HG03175 (cell line): ENCODE results near the gene ITFG1.

ENCODE experiments used
- ATAC-seq: cut with Tn5 transposase; IDR thresholded peaks from one replicate; pipeline ENCODE4 v1.9.1; 2021; ENCODE audit warnings: mild to moderate bottlenecking, moderate library complexity; ENCODE audit not compliant: unreplicated experiment

Gene ITFG1

DNA sequence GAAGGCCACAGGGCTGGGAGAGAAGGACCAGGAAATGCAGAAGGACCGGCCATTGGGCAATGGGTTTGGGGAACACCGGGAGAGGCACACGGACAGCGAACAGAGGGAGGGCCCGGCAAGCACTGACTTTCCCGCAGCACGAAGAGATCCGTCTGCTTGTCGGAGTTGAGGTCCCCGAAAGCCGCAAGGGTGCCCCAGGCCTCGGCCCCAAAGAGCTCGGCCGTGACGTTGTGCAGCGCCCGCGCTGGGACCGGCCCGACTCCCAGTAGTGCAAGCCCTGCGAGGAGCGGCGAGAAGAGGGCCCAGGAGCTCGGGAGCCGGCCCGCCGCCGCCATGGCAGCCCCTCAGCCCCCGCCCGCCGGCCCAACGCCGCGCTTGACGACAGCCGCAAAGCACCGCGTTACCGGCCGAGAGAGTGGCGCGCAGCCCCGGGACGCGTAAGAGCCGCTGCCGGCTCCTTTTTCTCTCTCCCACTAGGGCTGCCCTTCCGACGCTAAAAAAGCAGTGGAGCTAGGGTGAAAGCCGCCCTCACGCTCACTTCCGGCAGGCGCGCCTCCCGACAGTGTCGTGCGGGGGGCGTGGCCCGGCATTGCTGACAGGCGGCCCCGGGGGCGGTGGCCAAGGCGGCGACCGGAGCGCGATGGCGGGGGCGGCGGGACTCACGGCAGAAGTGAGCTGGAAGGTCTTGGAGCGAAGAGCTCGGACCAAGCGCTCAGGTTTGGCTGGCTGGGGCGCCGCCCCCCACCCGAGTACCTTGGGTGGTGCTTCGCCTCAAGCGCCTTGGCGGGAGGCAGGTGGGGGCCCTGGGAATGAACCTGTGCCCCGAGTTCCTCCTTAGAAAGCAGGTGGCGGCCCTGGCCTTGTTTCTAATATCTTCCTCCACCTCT is at the start of gene ITFG1, which contains the start of gene PHKB:
Gene ITFG1 (minus strand): TSS at position 353 of the 887 bp plus-strand sequence. CDS start 18 bp downstream, at position 335.
Gene PHKB (plus strand): TSS at position 621 of the 887 bp plus-strand sequence. CDS start 20 bp downstream, at position 641.
- peak; percentile 75 for ATAC-seq

DNA sequence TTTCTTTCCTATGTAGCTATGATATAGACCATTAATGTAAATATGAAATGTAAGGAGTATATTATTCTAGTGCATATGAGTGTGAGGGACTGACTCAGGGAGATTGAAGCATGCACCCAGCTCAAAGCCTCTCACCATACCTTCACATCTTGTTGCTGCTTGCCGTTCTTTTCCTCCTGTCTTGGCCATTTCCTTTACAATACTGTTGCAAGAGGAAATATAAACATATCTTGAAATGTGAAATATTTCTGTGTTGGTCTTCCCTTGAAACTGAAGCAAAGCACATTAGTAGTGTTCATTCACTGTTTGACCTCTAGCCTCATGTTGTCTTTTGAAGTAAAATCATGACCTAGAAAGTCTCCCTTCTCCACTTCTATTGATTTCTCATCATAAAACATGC is 46.8 kb upstream of the ITFG1 start:
- no peak for ATAC-seq

DNA sequence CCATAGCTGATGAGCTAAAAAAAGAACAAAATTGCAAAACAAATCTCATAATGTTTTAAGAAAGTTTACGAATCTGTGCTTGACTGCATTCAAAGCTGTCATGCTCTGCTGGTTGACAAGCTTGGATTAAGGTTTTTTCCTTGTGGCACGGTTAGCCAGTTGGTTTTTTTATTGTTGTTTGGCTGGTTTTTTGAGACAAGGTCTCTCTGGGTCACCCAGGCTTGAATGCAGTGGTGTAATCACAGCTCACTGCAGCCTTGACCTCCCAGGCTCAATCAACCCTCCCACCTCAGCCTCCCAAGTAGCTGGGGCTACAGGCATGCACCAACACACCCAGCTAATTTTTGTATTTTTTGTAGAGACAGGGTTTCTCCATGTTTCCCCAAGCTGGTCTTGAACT is 45.9 kb upstream of the ITFG1 start:
- ATAC-seq = no peak

- no peak for ATAC-seq
These were observed 43.7 kb upstream of the ITFG1 start for GRCh38 chr16:47504599-47504998.

DNA sequence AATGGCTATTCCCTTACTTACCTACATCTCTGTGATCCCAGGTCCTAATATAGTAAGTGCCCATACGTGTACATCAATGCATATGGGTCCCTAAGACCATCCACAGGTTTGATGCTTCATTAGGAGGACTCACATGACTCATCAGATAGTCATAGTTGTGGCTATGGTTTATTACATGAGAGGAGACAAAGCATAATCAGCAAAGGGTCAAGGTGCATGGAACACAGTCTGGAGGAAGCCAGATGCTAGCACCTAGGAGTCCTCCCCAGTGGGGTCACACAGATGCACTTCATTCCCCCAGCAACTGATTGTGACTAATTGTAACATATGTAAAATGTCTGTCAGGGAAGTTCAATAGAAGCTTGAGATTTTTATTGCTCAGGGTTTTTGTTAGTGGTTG is 43.1 kb upstream of the ITFG1 start:
- ATAC-seq = no peak

- ATAC-seq = no peak
These were observed 38.9 kb upstream of the ITFG1 start for GRCh38 chr16:47499700-47500264.

DNA sequence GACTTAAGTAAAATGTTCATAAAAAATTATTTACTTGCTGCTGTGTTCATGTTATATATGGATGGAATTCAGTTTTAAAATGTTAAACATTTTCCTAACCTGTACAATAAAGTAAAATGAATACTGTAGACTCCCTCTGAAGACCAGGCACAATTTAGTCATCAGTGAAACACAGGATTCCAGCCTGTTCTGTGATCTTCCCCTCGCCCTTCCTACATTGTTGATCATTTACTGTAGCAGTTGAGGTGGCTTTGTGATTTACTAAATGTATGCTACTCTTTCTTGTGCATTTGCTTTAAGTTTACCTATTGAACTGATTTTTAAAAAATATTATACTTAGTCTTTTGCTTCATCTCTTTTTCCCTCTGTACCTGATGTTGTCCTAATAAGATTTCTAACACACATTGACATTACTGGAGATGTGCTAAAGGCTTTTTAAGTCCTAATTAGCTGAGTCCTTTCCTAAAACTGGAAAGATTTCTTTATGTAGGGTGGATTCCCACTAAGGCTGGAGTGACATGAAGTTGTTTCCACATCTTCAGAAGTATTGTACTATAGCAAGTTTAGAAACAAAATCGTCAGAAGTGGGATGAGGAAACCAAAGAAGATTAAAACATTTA is 38.3 kb upstream of the ITFG1 start:
- no peak for ATAC-seq

DNA sequence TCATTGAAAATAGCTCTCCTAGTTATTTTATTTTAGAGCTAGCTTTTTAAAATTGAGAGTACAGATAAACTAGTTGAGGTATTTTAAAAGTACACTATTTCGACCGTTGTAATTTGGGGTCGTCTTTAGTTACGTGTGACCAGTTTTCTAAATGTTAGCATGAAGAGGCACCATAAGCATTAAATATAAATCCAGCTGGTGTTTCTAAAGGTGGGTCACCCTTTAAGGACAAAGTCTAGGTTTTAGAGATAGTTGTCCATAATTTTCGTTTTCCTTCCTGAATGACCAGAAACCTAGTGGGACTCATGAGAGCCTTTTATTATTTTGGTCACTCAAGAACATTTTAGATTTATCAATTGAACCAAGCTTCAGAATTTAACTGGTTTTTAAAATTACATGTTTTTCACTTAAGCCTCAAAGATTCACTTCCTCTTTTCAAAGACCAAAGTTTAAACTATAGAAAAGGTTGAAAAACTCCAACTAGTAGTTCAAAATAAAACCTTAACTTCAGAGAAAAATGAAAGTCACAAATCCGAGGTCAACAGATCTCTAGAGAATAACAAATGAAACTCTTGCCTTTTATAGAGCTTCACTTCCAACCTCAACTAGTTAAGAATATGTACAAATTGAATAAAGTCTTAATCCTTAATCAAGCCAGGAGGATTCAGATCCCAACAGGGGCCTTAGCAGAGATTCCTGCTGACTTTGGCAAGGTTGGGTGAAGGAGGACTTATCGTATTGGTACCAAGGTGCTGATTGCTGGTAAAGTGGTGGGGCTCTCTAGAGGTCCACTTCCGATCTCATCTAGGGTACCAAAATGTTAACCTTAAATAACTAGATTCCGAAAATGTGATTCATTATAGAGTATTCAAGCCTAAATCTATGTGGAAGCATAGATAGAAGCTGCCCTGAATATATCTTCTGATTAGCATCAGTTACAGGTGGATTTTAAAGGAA is 32.8 kb upstream of the ITFG1 start:
- peak; percentile 56 for ATAC-seq

DNA sequence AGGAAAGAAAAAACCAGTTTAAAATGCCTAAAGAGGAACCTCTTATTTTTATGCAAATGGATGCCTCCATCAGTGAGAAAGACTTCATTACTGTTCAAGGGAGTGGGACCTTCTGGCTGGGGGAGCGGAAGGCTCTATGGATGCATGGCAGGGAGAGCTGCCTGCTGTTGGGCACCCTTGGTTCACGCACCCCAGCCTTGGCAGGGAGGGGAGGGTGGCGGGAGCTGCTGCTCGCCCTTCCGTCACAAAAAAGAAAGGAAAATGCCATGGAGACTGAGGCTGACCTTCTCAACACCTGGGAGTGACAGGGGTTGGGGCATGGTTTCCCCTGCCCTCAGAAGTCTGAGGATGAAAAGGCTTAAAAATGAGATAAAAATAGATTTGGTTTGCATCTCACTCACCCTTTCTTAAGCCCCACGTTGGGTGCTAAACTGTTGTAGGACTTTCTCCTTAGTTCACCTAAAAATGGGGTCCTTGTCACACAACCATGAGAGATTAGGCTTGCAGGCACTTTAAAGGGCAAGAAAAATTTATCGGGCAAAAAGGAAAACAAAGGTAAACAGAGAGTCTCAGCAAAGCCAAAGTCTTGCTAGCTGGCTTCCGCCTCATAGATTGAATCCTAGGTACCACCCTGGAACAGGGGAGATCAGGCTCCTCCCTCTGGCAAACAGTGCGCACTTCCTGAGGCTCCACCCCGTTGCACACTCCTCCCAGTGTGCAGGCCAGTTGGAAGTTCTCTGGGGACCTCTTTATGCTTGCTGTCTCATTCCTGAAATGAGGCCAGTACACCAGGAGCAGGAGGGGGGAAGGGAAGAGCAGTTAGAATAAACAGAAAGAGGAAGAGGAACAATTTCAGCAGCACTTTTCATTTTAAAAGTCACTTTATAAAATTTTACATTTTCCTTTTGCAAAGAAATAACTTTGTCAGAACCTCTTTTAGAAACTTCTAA is 31.8 kb upstream of the ITFG1 start:
- ATAC-seq = peak; percentile 78

DNA sequence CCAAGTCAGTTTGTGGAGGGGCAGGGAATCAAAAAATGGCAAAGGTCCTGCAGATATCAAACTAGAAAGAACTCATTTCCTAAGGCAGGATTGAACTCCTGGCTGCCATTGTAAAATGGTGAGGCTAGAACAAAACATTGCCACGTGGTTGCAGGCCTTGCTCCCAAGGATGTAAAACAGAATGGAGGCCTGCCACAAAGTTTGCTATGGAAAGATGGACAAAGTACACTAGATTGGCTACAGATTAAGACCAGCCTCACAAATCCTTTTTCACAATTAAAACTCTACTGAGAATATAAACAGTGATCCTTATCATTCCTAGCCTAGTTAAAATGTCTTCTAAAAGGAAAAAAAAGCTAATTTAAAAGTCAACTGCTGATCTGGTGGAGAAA is 31.2 kb upstream of the ITFG1 start:
- ATAC-seq = no peak

DNA sequence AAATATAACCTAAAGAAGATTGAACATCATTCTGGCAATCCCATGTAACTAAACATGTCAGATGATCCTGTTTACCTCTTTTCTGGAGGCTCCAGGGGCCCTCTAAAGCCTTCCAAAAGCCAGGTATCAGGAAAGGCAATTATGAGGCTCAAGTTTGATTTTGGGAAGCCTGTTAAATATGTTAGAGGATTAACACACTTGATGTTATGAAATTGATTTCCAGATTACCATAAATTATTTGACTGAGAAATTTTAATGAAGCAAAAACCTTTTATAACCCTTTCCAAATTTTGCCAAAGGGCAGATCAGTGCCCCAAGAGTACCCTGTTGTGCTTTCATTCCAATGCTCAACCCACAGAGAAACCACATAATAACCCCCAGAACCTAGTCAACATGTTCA is 29.6 kb upstream of the ITFG1 start:
- no peak for ATAC-seq

DNA sequence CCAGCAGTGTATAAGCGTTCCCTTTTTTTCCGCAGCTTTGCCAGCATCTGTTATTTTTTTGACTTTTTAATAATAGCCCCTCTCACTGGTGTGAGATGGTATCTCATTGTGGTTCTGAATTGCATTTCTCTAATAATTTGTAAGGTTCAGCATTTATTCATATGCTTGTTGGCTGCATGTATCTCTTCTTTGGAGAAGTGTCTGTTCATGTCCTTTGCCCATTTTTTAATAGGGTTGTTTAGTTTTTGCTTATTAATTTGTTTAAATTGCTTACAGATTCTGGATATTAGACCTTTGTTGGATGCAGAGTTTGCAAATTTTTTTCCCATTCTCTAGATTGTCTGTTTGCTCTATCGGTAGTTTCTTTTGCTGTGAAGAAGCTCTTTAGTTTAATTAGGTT is 27.2 kb upstream of the ITFG1 start:
- no peak for ATAC-seq

DNA sequence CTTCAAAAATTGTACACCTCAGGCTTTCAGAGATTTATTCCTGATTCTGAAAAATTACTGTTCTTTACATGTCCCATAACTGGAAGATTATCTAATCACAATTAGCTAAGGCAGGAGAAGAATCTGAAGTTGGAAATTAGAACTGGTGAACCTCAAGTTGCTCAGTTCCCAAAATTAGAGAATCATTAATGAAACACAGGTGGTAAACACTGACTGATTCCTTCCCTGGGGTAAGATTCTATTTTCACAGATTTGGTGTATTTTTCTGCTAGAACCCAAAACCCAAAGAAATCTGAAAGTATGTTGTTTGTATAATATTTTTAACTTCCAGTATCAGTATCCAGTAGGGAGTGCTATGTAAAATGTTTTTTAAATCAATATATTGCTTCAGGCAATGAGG is 26.0 kb upstream of the ITFG1 start:
- peak; percentile 67 for ATAC-seq

- no peak for ATAC-seq
These were observed 22.8 kb upstream of the ITFG1 start for GRCh38 chr16:47483616-47484015.

DNA sequence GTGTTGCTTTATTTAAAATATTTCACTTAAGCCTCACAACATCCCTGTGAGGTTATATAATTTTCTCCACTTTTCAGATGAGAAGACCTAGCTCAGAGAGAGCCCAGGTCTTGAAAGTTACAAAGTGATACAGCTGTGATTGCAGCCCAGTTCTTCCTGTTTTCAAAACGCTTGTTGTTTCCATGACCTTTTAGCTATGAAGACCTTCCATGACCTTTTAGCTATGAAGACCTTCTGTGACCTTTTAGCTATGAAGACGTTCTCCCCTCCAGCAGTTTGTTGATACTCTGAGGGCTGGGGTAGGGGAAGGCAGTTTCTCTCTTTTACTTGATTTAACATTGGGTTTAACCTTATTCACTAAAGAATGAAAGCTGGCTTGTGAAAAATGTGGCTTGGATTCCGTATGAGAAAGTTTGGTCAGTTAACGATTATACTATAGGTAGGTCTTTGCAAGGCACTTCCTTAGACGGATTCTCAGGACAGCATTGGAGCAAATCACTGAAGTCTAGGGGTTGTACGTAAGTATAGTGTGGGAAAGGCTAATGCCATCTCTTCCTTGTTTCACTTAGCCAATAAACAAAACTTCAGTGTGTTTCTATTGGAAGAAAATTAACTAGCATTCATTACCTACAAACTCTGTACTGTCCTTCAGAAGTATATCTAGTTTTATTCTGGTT is 21.0 kb upstream of the ITFG1 start:
- ATAC-seq = peak; percentile 50

DNA sequence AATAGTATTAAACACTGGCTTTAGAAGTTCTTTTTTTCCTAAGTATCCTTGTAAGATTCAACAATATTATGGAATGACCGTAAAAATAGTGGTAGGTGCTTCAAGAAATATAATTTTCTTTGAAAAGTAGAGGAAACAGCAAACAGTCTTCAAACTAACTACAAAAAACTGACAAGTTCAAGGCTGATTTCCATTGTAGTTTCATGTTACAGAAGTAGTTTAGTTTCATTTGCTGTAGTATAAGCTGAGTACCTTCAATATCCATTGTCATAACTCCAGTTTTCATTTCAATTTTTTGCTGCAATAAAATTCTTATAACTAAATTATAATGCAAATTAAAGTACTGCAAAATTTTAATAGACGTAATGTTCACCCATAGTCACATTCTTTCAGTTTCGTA is 19.5 kb upstream of the ITFG1 start:
- ATAC-seq = no peak

DNA sequence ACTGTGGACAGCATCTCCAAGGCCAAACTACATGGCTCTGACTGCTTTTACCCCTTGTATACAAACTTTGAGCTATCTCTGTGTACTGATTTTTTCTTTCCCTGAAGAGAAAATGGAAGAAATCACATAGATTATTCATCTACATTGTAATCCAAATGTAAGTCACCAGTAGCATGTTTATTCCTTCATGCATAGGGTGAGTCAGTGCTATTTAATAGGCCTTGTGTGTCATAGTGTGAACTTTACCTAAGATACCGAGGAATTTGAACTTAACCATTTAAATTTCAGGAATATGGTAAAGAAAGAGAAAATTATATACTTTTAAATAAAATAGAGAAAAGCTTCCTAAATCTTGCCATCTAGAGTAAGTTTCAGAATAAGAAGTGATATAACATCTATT is 16.8 kb upstream of the ITFG1 start:
- ATAC-seq = no peak

DNA sequence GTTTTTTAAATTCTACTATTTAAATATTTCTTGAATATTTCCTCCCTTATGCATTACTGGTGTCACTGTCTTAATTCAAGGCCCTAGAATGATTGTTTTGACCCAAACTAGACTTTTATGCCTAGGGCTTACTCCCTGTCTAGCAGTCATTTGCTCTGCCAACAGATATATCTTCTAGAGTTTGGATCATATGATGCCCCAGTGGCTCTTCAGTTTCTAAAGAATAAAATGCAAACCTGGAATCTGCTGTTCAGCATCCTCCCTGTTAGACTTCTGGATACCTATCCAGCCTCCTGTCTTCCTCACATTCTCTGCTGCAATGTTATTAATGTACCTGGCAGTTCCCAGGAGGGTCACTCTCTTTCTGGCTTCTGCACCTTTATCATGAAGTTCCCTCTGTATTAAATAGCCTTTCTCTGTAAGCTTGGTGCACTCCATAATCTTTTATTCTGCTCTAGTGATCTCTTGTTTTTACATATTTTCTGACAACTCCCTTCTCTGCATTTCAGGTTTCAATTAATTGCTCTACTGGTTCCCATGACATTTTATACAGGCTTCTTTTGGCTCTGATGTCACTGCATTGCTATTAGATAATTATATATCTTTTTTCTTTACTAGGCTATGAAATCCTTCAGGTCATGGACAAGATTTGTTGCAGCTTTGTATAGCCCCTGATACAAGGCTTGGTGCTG is 15.9 kb upstream of the ITFG1 start:
- ATAC-seq = no peak

DNA sequence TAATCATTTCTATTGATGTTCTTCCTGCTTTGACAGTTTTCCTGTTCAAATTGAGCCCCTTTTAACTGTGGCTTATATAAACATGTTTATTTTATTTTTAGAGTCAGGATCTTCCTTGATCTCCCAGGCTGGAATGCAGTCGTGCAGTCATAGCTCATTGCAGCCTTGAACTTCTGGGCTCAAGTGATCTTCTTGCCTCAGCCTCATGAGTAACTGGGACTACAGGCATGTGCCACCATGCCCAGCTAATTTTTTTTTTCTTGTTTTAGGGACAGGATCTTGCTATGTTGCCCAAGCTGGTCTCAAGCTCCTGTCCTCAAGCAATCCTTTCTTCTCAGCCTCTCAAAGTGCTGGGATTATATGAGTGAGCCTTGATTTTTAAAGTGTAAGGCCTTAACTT is 14.9 kb upstream of the ITFG1 start:
- no peak for ATAC-seq
